Measurements from ENCODE around the gene CACFD1.

DNA sequence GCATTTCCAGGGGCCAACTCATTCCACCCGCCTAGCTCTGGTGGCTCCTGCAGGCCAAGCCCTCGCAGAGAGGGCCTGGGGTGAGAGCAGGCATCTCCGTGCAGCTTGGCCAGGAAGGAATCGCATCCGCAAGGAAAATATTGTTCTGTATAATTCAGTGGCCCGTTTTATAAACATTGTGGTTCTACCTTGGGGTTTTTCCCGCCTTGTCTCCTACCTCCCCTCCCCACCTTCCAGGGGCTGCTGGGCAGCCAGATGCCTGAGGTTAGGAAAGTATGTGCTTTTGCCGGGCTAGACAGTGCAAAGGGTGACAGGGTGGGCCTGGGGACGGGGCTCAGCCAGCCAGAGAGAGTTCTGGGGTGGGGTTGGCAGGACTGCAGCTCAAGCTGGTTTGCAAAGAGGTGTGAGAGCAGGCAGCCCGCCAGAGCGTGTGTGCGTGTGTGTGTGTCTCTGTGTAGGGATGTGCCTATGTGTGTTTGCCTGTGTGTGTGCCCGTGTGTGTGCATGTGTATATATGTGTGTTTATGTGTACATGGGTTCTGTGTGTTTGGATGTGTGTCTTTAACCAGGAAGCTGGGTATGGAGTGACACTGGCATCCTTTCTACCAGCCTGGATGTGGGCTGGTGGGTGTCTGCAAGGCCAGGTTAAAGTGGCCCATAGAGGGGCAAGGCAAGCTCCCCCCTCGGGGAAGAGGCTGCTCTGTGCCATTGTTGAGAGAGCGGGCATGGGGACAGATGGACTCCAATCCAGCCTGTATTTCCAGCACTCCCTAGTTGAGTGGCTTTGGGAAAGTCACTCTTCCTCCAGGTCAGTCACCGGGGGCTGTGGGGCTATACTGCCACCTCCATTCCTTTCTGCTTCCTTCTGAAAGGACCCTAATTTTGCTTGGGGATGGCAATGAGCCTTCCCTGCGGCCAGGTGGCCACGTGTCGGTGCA is 29.7 kb downstream of the CACFD1 start:
- TF ChIP-seq, protein P1, sequence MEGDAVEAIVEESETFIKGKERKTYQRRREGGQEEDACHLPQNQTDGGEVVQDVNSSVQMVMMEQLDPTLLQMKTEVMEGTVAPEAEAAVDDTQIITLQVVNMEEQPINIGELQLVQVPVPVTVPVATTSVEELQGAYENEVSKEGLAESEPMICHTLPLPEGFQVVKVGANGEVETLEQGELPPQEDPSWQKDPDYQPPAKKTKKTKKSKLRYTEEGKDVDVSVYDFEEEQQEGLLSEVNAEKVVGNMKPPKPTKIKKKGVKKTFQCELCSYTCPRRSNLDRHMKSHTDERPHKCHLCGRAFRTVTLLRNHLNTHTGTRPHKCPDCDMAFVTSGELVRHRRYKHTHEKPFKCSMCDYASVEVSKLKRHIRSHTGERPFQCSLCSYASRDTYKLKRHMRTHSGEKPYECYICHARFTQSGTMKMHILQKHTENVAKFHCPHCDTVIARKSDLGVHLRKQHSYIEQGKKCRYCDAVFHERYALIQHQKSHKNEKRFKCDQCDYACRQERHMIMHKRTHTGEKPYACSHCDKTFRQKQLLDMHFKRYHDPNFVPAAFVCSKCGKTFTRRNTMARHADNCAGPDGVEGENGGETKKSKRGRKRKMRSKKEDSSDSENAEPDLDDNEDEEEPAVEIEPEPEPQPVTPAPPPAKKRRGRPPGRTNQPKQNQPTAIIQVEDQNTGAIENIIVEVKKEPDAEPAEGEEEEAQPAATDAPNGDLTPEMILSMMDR (IDR thresholded peaks at IDR 0.05), result no peak
- TF ChIP-seq POLR2A (IDR thresholded peaks at IDR 0.05), result no peak

Measured in adrenal gland (tissue), 5 donors.